Fibroblast of lung (primary cell): ENCODE measurements around the gene AKT2.

ENCODE experiments used
- EZH2 ChIP-seq: IDR thresholded peaks from 2 replicates; pipeline ENCODE4 v1.5.1; 2012; ENCODE audit warnings: low read length, control low read depth, mild to moderate bottlenecking; ENCODE audit errors: missing control alignments
- TF ChIP-seq, protein P1 (sequence below), 2 donors: IDR thresholded peaks in 1 of 2; conservative IDR thresholded peaks in 1 of 2; 1 replicate in 1 of 2; 2 replicates in 1 of 2; pipeline ENCODE4 v1.5.1; 2011 to 2012; ENCODE audit warnings: low read length in 2 of 2, control low read depth in 1 of 2, inconsistent platforms in 1 of 2, low read depth in 1 of 2, mild to moderate bottlenecking in 1 of 2

- TF ChIP-seq, protein P1, sequence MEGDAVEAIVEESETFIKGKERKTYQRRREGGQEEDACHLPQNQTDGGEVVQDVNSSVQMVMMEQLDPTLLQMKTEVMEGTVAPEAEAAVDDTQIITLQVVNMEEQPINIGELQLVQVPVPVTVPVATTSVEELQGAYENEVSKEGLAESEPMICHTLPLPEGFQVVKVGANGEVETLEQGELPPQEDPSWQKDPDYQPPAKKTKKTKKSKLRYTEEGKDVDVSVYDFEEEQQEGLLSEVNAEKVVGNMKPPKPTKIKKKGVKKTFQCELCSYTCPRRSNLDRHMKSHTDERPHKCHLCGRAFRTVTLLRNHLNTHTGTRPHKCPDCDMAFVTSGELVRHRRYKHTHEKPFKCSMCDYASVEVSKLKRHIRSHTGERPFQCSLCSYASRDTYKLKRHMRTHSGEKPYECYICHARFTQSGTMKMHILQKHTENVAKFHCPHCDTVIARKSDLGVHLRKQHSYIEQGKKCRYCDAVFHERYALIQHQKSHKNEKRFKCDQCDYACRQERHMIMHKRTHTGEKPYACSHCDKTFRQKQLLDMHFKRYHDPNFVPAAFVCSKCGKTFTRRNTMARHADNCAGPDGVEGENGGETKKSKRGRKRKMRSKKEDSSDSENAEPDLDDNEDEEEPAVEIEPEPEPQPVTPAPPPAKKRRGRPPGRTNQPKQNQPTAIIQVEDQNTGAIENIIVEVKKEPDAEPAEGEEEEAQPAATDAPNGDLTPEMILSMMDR (conservative IDR thresholded peaks at IDR 0.05 in 1 of 2, IDR thresholded peaks at IDR 0.05 in 1 of 2; ENCODE audit: low read depth in 1 of 2, low read length in 2 of 2): no peak
- no peak for TF ChIP-seq EZH2
Observed at GRCh38 chr19:40254714-40255418, 30.3 kb downstream of the AKT2 start.
